Activated naive CD4-positive, alpha-beta T cell treated with anti-CD3 and anti-CD28 coated beads for 36 hours (primary cell): ENCODE data around the gene HOXB6. TPM values are rescaled to one million over a fixed set of nuclear protein-coding genes. Genes with fewer than 3 reads are reported as not detected.

ENCODE experiments used
- CTCF ChIA-PET: fragments of 350-600 bp; sonication (Branson Sonifier 250); formaldehyde crosslinking; loops from one replicate; lab custom pipeline; 2021; ENCODE audit warnings: antibody characterized with exemption; lab: Charles Lee
- DNase-seq: peaks from one replicate; pipeline ENCODE4 v3.0.0-alpha.2; 2020
- H3K27ac Mint-ChIP-seq: one replicate; pipeline ENCODE4 v1.8.0; 2021; ENCODE audit warnings: mild to moderate bottlenecking, mixed read lengths
- H3K27me3 Mint-ChIP-seq: one replicate; pipeline ENCODE4 v1.8.0; 2021; ENCODE audit warnings: low read depth, mixed read lengths
- H3K36me3 Mint-ChIP-seq: one replicate; pipeline ENCODE4 v1.8.0; 2021; ENCODE audit warnings: low read depth, mixed read lengths
- H3K4me1 Mint-ChIP-seq: one replicate; pipeline ENCODE4 v1.8.0; 2021; ENCODE audit warnings: low read depth, mixed read lengths
- H3K4me3 Mint-ChIP-seq: one replicate; pipeline ENCODE4 v1.8.0; 2021; ENCODE audit warnings: mild to moderate bottlenecking, moderate library complexity, mixed read lengths
- H3K9me3 Mint-ChIP-seq: one replicate; pipeline ENCODE4 v1.8.0; 2021; ENCODE audit warnings: mixed read lengths
- intact Hi-C: fragments of 100-400 bp; cut with micrococcal nuclease; formaldehyde crosslinking; loops from one replicate; pipeline ENCODE4 v1.15.1; 2023
- total RNA-seq, 2 experiments: library from RNA; stranded (reverse); gene quantifications; one replicate each; pipeline ENCODE4 v1.2.3, GENCODE V29; 2021

The HOXB6 gene
- total RNA-seq, 2 experiments from 2014 or later: not detected

DNA sequence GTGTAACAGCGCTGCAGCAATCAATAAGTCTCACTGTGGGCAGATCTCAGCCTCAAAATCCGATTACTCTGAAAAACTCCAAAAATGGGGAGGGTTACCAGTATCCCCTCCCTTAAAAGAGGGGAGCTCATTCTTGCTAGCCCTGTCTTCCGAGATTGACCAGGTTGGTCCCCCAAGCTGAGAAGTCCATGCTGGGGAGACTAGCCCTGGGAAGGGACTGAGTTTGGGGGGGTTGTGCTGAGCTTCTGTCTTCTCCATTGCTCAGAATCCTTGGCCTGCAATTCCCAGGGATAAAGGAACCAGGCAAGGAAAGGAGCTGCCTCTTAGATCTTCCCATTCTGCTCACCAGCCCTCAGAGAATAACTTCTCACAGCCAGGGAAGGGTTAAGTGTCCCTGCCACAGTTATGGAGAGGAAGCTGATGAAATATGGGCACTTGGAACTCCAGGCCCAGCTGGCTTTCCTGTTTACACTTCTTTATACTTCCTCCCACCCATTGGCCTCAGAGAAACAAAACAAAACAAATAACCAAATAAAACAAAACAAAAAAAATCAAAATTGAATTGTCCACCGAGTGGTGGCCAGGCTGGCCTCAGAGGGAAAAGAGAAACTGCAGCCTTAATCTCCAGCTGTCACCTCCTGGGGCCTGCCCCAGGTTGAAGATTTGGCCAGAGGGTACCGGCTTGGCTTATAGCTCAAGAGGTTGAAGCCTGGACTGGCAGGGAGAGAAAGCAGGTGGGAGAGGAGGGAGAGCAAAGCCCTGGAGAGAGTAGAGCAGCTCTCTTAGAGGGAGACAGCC lies 17.3 kb downstream of the HOXB6 start:
- H3K36me3 Mint-ChIP-seq: no peaks in the 10 kb centered on the region
- intact Hi-C loops: no loop called here
- H3K9me3 Mint-ChIP-seq: no peaks in the 10 kb centered on the region
- H3K27me3 Mint-ChIP-seq: peaks cover 92% of the 10 kb centered on the region
- peaks cover 25% of the 10 kb centered on the region for H3K4me1 Mint-ChIP-seq
- no peak overlapping the region for H3K27ac Mint-ChIP-seq
- CTCF ChIA-PET: interaction anchor here (0.6 to 3.2 kb wide), 15 partner anchors 14 to 328 kb away, joined by 3 to 14 read pairs (median 5); no protein-coding TSS in a partner anchor
- no peak for DNase-seq
- no peak overlapping the region for H3K4me3 Mint-ChIP-seq

GRCh38 chr17:48586355-48587258 lies 18.2 kb downstream of the HOXB6 start:
- CTCF ChIA-PET: interaction anchor here (0.7 to 3.2 kb wide), 9 partner anchors 15 to 327 kb away, joined by 3 to 14 read pairs (median 6); no protein-coding TSS in a partner anchor
- H3K27me3 Mint-ChIP-seq: peaks cover 92% of the 10 kb centered on the region
- H3K27ac Mint-ChIP-seq: no peak overlapping the region
- peaks cover 27% of the 10 kb centered on the region for H3K4me1 Mint-ChIP-seq
- H3K4me3 Mint-ChIP-seq: peak overlapping the region; percentile 83
- intact Hi-C loops: no loop called here
- H3K36me3 Mint-ChIP-seq: no peaks in the 10 kb centered on the region
- peak; percentile 36 for DNase-seq
- no peaks in the 10 kb centered on the region for H3K9me3 Mint-ChIP-seq

DNA sequence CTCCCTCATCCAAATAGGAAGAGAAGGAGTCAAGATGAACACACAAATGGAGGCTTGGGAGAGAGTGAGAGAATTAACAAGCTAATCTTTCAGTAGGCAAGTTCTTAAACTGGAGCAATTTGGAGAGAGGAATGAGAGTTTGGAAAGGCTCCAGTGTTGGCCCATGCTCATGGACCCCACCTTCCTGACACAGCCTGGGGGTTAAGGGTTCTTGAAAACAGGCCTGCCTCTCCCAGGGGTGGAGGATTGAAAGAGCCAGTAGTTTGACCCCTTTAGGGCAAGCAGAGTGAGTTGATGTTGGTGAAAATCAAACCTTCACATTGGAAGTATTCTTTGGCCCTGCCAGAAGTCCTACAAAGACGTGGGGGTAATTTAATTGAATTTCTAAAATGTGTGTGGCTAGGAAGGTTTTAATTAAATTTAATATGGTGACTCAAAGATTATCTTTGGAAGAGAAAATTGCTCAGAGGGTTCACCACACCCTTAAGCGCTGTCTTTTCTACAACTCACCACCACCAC lies 20.5 kb downstream of the HOXB6 start:
- Mint-ChIP-seq H3K27ac (no peak overlapping the region), H3K4me3 (no peak overlapping the region), H3K4me1 (peaks cover 43% of the 10 kb centered on the region)

DNA sequence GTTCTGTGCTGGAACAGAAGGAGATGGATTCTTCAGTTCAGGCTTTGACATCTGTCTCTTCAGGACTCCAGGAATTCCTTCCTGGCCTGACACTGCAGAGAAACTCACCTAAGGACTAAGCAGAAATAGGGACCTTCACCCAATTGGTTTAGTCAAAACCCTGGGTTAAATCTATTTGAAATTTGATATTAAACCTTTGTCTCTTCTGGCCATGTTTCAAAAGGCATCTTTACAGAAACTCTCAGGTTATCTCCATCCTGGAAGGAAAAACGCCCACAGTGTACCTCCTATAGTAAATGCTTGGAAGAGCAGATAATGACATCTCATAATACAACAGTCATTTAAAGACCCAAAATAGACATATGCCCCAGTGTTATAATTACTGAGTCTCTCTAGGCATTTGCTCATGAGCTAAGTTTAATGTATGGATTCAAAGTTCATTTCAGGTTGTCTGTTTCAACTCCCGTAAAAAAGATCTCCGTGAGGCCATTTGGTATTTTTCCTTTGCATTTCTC lies 21.0 kb downstream of the HOXB6 start:
- Mint-ChIP-seq H3K27me3 (peaks cover 89% of the 10 kb centered on the region), H3K9me3 (no peaks in the 10 kb centered on the region), H3K27ac (no peak overlapping the region), H3K4me1 (peaks cover 48% of the 10 kb centered on the region), H3K36me3 (no peaks in the 10 kb centered on the region), H3K4me3 (no peak overlapping the region)
- DNase-seq: no peak
- intact Hi-C loops: no loop called here
- CTCF ChIA-PET: interaction anchor here (0.8 to 1.6 kb wide), 3 partner anchors 247 to 250 kb away, joined by 3 to 6 read pairs (median 5); no protein-coding TSS in a partner anchor

More for the DNA sequence above, 20.5 kb downstream of the HOXB6 start:
- CTCF ChIA-PET: interaction anchor here (1.0 to 1.6 kb wide), 2 partner anchors 248 to 250 kb away, joined by 5 to 6 read pairs; no protein-coding TSS in a partner anchor
- H3K27me3 Mint-ChIP-seq: peaks cover 89% of the 10 kb centered on the region
- H3K36me3 Mint-ChIP-seq: no peaks in the 10 kb centered on the region
- H3K9me3 Mint-ChIP-seq: no peaks in the 10 kb centered on the region
- DNase-seq: no peak
- intact Hi-C loops: no loop called here

- Mint-ChIP-seq H3K27me3 (peaks cover 81% of the 10 kb centered on the region), H3K9me3 (no peaks in the 10 kb centered on the region), H3K27ac (no peak overlapping the region), H3K4me3 (peak overlapping the region; percentile 46), H3K36me3 (no peaks in the 10 kb centered on the region), H3K4me1 (peaks cover 50% of the 10 kb centered on the region)
- CTCF ChIA-PET: interaction anchor here (0.7 to 1.2 kb wide), 6 partner anchors 12 to 527 kb away, joined by 3 read pairs; no protein-coding TSS in a partner anchor
- intact Hi-C loops: no loop called here
- no peak for DNase-seq
Observed at GRCh38 chr17:48582750-48583069, 22.1 kb downstream of the HOXB6 start.

DNA sequence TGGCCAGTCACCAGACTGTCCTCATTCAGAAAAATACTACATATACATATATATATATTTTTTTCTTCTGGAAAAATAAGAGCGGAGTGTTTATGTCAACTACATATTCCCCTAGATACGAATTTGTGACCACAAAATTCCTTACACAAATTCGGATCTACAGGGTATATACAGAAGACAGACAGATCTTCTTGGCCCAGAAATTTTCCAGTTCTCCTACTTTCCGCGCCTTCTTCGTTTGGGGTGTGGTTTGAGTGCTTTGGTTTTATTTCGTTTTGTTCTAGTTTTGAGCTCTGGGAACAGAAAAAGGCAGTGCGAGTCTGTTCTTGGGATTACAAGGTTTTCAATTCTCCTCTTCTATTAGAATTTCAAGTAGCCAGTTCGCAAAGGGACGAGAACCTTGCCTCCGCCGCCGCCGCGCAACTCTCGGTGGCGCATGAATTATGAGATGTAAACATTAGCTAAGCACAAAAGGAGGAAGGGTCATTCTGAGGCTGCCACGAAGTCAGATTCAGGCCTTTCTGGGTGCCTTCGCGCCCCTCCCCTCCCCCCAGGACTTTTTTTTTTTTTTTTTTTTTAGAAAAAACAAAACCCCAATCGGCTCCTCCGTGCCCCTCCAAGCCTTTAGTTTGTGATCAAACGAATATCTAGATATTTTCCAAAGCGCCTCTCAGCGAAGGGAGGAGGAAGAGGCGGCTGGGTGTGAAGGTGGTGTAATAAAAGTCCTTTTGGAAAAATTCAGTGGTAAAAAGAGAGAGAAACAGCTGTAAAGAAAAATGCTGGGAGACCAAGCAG lies 24.8 kb downstream of the HOXB6 start:
- Mint-ChIP-seq H3K4me3 (peak overlapping the region; percentile 13), H3K27ac (no peak overlapping the region), H3K27me3 (peaks cover 66% of the 10 kb centered on the region), H3K4me1 (peaks cover 48% of the 10 kb centered on the region), H3K36me3 (no peaks in the 10 kb centered on the region), H3K9me3 (no peaks in the 10 kb centered on the region)
- CTCF ChIA-PET: interaction anchor here (0.7 to 1.0 kb wide), 2 partner anchors 36 to 239 kb away, joined by 3 to 4 read pairs; no protein-coding TSS in a partner anchor
- intact Hi-C loops: no loop called here
- no peak for DNase-seq

- intact Hi-C loops: no loop called here
- Mint-ChIP-seq H3K4me3 (peak overlapping the region; percentile 87), H3K27me3 (peaks cover 64% of the 10 kb centered on the region), H3K9me3 (no peaks in the 10 kb centered on the region), H3K4me1 (peaks cover 46% of the 10 kb centered on the region), H3K27ac (no peak overlapping the region), H3K36me3 (no peaks in the 10 kb centered on the region)
- CTCF ChIA-PET: interaction anchor here (1.0 kb wide), 1 partner anchor 14 kb away, joined by 3 read pairs; the partner anchor contains the start of gene HOXB5
- DNase-seq: no peak
Observed at GRCh38 chr17:48579471-48579759, 25.4 kb downstream of the HOXB6 start.

GRCh38 chr17:48578616-48579470 lies 25.9 kb downstream of the HOXB6 start:
- no peaks in the 10 kb centered on the region for H3K36me3 Mint-ChIP-seq
- H3K9me3 Mint-ChIP-seq: no peaks in the 10 kb centered on the region
- DNase-seq: peak; percentile 31
- H3K4me3 Mint-ChIP-seq: peak overlapping the region; percentile 87
- peak overlapping the region; percentile 66 for H3K27ac Mint-ChIP-seq
- CTCF ChIA-PET: interaction anchor here (0.9 to 1.0 kb wide), 3 partner anchors 14 to 88 kb away, joined by 3 to 5 read pairs (median 4); partner anchors contain the start of gene HOXB5
- peaks cover 46% of the 10 kb centered on the region for H3K4me1 Mint-ChIP-seq
- H3K27me3 Mint-ChIP-seq: peaks cover 58% of the 10 kb centered on the region
- intact Hi-C loops: loop anchor here (1.0 kb wide), 1 partner anchor 36 kb away; no protein-coding TSS in a partner anchor

DNA sequence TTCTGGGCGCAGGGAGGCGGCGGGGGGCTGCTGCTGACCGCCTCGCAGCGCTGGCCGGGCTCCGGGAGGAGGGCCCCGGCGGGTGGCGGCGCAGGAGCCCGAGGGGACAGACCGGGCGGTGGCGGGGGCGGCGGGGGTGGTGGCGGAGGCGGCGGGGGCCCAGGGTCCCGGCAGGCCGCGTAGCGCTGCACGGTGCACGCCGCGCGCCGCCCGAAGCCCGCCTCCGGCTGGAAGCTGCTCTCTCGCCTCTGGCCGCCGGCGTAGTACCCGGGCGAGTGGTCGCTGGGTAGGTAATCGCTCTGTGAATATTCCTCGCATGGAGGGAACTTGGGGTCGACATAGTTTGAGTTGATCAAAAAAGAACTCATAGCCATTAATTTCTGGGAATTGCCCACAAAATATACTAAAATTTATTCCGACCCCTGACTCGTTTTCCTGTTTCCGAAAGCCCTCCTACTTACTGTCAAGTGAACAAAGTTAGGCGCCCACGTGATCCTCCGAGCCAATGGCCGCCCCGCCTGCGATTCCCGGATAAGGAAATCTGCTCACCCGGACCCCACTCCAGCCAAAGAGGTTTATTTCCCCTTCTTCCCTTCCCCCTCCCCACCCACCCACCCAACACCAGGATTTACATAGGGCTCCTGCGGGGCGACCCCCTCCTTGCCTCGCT lies 26.7 kb downstream of the HOXB6 start, which contains the start of gene HOXB4:
Gene HOXB4, minus strand, starts transcription at position 405 of the 670 bp plus-strand sequence. Its CDS starts 31 bp downstream, at position 374.
- Mint-ChIP-seq H3K9me3 (no peaks in the 10 kb centered on the region), H3K27ac (peak within 1 kb of the TSS; percentile 66), H3K27me3 (peaks cover 51% of the 10 kb centered on the region), H3K4me1 (peaks cover 46% of the 10 kb centered on the region), H3K36me3 (no peaks in the 10 kb centered on the region), H3K4me3 (peak within 1 kb of the TSS; percentile 87)
- intact Hi-C loops: loop anchor here (1.0 kb wide), 1 partner anchor 35 kb away; no protein-coding TSS in a partner anchor
- peak; percentile 84 for DNase-seq
- CTCF ChIA-PET: interaction anchor here (0.6 to 1.2 kb wide), 5 partner anchors 13 to 87 kb away, joined by 3 to 5 read pairs (median 3); partner anchors contain the start of gene HOXB5

DNA sequence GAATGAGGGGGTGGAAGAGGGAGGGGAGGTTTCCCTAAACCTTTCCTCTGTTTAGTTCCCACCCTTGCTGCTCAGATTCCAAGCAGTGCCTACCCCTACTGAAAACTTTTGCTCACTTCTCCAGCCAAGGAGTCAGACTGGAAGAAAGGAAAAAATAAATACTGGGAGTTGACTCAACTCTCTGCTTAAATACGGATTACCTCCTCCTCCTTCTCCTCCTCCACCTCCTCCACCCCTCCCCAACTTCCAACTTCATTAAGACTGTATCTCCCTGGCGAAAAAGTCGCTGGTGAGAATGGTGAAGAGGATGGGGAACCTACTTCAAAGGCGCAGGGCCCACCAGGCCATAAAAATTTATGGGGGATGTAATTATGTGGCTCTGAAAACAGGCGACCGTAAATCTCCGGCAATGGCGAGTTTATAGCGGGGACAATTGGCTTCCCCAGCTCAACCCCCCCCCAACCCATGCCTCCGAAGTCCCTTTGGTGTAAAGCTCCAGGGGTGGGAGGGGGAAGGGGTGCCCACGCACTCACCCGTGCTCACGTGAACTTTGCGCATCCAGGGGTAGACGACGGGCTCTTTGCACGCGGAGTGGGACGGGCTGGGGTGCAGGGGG lies 27.3 kb downstream of the HOXB6 start:
- peak overlapping the region; percentile 78 for H3K4me3 Mint-ChIP-seq
- peaks cover 44% of the 10 kb centered on the region for H3K4me1 Mint-ChIP-seq
- CTCF ChIA-PET: interaction anchor here (0.6 to 1.2 kb wide), 2 partner anchors 14 to 85 kb away, joined by 3 read pairs; no protein-coding TSS in a partner anchor
- H3K27me3 Mint-ChIP-seq: peaks cover 45% of the 10 kb centered on the region
- no peaks in the 10 kb centered on the region for H3K36me3 Mint-ChIP-seq
- peak; percentile 30 for DNase-seq
- H3K27ac Mint-ChIP-seq: peak overlapping the region; percentile 46
- H3K9me3 Mint-ChIP-seq: no peaks in the 10 kb centered on the region
- intact Hi-C loops: no loop called here
